Activated CD4-positive, alpha-beta T cell treated with anti-CD3 and anti-CD28 coated beads for 24 hours (primary cell): ENCODE data around the gene PIK3CG.
"Not testable (repeated sequence)": the region's sequence is repeated elsewhere in the genome, so short reads cannot be mapped to it uniquely, and the experiment has no call there.

ENCODE experiments used
- DNase-seq, 2 donors: peaks; one replicate each; pipeline ENCODE4 v3.0.0-alpha.2; 2020; ENCODE audit warnings: low read depth in 2 of 2

PIK3CG gene

DNA sequence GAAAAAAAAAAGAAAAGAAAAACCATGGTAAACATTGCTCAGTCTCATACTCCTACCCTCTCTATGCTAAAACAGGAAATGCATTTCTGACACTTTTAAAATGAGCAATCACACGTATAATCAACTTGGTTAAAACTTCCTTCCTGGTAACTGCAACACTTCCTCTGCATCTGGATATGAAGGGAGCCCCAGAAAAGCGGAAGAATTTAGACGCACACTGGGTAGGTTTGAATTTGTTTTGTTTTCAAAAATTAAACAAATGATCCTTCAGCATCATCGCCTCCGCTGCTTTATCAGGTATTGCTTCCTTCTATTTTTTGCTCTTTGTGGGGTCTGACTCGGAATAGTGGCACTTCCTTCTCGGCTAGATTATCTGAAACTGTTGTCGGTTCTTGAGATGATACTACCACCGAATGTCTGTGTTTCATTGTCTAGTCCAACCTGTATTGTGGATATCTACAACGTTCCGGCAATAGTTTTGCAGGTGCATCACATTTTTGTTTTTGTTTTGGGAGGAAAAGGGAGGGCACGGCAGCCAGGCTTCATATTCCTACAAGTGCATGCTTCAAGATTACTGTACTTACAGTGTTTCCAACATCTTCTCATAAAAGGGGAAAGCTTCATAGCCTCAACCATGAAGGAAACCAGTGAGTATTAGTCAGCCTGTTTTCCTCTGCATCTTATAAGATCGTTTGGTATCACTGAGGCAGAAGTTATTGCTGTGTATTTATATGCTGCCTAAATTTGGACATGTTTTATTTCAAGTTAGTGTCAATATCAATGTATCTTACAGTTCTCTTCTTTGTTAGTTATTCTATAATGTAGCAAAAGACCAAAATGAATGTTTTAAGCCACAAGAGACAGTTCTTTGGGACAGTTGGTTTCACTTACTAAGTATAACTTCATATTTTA, at the start of gene PIK3CG:
PIK3CG (plus strand) TSS at position 153 of the 912 bp plus-strand sequence. CDS start 2,280 bp downstream, outside the sequence.
- DNase-seq: no peak

DNA sequence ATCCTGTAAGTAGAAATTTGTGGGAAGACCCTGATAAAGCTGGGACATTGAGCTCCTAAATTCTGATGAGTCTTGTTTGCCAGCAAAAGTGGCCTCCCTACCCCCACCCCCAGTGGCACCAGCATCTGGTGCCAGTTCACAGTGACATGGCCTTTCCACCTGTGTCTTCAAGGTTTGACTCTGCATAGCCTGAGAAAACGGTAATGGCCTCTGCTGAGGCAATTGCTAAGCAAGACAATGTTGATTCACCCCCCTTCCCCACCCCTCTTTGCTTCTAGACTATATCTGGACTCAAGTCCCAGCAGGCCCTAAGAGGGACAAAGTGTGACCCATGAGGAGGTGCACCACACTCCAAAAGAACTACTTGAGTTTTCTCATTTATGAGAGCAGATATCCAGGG, 48.0 kb upstream of the PIK3CG start:
- no peak for DNase-seq

DNA sequence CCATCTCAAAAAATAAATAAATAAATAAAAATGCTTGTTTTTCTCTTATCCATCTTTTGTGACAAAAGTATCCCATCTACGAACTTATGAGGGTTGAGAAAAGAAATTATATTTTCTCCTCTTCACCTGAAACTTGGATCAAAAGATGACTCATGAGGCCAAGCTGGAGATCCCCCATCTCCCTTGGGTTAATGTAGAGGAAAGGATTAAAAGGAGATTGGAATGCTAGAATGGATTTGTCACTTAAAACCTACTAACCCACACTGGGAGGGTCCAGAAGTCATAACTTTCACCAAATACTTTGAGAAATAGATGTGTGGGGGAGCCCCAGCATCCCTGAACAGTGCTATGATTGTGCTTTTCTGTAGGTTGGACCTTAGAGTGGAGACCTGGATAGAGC, 46.3 kb upstream of the PIK3CG start:
- no peak for DNase-seq

DNA sequence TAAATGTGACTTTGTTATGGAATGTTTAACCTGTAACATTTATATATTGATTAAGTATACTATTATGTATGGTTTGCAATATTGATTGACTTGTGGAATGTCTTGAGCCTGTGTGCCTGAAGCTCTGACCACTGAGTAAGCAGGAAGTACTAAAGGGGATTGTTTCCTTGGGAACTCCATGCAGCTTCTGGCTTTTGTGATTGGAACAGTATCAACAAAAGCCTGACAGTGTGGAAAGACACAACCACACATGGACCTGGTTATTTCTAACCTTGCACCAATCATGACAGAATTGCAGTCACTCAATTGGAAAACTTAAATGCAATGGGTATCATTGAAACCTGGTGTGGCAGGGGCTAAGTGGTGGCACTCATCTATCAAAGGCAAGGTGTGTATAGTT, 45.5 kb upstream of the PIK3CG start:
- DNase-seq: no peak

DNA sequence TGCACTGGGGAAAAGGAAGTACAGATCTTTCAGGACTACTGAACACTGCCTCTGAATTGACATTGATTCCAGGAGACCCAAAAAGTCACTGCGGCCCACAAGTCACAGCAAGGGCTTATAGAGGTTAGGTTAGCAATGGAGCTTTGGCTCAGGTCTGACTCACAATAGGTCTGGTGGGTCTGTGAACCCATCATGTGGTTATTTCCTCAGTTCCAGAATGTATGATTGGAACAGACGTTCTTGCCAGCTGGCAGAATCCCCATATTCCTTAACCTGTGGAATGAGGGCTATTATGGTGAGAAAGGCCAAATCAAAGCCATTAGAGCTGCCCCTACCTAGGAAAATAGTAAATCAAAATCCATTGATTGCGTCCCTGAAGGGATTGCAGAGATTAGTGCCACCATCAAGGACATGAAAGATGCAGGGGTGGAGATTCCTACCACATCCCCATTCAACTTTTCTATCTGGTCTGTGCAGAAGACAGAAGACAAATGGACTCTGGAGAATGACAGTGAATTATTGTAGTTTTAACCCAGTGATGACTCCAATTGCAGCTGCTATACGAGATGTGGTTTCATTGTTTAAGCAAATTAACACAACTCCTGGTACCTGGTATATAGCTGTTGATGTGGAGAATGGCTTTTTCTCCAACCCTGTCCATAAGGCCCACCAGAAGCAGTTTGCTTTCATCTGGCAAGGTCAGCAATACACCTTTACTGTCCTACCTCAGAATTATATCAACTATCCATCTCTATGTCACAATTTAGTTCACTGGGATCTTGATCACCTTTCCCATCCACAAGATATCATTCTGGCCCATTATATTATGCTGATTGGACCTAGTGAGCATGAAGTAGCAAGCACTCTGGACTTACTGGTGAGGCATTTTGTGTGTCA, 44.5 kb upstream of the PIK3CG start:
- DNase-seq: no peak

DNA sequence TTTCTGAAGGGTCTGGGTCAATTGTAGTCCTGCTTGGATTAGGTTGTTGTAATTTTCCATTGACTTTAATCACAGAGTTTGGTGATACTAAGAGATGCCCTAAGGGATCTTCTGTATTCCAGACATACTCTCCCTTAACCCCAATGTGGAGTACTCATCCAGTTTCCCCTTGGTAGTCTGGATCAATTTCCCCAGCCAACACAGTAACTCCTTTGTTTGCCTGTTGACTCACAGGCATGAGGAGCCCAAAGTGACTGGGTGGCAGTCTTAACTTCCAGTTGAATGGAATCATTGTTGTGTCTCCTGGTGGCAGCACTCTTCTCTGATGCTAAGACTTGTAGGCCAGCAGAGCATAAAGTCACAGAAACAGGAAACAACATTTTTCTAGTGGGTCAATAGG, 41.5 kb upstream of the PIK3CG start:
- no peak for DNase-seq

DNA sequence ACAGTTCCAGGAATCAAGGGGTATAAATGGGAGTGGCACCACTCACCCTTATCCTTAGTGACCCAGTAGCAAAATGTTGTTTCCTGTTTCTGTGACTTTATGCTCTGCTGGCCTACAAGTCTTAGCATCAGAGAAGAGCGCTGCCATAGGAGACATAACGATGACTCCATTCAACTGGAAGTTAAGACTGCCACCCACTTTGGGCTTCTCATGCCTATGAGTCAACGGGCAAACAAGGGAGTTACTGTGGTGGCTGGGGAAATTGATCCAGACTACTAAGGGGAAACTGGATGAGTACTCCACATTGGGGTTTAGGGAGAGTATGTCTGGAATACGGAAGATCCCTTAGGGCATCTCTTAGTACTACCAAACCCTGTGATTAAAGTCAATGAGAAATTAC, 40.6 kb upstream of the PIK3CG start:
- DNase-seq: no peak

DNA sequence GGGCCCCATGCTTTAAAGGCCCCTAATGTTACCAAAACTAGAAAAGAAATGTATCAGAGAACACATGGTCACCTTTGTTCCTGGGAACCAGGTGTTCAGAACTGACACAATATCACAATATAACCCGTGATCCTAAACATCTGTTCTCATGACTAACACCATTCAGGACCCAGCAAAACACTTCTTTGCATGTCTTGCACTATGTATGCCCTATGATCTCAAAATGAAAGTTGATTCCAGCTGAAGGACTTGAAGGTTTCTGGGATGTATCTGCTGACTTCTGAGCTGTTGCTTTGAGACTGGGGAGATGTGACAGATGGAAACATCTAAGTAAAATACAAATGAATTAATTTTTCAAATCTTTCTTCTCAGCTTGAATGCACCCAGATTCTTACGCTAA, 37.5 kb upstream of the PIK3CG start:
- DNase-seq: no peak

DNA sequence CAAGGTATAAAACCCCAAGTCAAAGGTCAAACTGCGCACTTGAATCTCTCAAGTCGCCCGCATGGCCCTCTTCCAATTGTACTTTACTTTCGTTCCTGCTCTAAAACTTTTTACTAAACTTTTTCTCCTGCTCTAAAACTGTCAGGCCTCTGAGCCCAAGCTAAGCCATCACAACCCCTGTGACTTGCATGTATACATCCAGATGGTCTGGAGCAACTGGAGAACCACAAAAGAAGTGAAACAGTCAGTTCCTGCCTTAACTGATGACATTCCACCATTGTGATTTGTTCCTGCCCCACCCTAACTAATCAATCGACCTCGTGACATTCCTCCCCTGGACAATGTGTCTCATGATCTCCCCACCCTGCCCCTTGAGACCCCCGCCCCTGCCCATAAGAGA, 35.6 kb upstream of the PIK3CG start:
- no peak for DNase-seq

DNA sequence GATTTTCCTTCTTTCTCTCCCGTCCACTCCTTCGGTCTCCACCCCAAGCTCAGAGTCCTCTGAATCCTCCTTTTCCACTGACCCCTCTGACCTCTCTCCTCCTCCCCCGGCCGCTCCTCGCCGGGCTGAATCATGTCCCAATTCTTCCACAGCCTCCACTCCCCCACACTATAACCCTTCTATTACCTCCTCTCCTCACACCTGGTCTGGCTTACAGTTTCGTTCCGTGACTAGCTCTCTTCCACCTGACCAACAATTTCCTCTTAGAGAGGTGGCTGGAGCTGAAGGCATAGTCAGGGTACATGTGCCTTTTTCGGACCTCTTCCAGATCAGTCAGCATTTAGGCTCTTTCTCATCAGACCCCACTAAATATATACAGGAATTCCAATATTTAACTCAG, 34.2 kb upstream of the PIK3CG start:
- DNase-seq: not testable (repeated sequence)

DNA sequence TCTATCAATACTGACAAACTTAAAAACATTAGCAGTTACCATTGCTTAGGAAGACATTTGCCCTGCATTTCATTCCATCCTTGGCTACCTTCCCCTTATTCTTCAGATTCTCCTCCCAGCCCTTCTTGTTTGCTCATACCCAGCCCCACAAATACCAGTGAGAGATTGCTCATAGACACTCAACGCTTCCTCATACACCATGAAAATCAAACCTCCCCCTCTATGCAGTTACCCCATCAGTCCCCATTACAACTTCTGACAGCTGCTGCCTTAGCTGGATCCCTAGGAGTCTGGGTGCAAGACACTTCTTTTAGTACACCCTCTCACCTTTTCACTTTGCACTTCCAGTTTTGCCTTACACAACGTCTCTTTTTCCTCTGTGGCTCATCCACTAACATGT, 28.3 kb upstream of the PIK3CG start:
- DNase-seq: no peak

DNA sequence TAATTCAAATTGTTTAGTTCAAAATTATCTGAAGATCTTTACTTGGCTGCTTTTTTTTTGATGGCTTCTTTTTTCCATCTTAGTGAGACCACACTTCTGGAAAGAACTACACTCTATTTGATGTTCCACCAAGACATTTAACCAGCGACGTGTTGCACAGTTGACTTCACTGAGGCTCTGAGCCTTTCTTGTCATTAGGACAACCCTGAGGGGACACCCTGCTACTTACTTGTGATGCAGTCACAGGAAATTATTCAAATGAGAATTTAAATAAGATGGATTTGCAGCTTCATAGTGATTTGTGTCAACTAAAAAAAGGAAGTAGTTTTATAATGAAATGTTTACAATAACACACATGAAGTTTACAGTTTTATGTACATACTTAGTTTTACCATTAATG, 25.6 kb upstream of the PIK3CG start:
- no peak for DNase-seq

DNA sequence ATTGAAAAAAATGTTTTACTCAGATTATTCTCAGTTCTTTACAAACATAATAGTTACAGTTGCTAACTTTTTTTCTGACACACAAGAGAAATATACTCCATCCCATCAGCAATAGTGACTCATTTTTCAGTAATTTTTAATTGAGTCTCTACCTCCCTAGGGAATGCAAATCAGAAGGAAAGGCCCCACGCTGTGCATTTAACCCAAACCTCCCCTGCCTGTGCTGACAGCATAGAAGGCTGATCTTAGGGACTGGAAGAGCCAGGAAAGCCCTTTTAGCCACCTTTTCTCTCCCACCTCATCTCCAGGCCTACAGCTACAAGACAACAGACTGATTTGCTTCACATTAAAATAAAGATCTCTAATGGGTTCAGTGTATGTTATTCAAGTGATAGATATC, 24.7 kb upstream of the PIK3CG start:
- no peak for DNase-seq

DNA sequence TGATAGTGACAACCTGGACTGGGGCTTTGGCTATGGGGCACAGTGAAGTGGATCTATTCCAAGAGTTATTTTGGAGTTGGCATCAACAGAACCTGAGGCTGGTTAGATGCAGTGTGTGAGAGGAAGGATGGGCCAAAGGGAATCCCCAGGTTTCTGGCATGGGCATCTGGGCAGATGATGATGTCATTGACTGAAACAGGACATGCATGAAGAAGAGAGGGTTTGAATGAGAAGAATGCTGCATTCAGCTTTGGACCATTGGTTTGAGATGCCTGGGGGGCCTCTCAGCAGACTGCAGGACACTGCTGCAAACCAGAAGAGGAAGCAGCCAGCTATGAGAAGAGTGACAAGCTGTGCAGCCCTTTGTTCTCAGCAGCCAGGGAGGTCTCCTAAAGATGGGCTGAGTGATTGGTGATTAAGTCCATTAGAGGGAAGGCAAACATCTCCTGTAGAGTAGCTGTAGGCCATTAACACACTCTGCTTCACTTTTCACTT, 23.1 kb upstream of the PIK3CG start:
- DNase-seq: no peak

DNA sequence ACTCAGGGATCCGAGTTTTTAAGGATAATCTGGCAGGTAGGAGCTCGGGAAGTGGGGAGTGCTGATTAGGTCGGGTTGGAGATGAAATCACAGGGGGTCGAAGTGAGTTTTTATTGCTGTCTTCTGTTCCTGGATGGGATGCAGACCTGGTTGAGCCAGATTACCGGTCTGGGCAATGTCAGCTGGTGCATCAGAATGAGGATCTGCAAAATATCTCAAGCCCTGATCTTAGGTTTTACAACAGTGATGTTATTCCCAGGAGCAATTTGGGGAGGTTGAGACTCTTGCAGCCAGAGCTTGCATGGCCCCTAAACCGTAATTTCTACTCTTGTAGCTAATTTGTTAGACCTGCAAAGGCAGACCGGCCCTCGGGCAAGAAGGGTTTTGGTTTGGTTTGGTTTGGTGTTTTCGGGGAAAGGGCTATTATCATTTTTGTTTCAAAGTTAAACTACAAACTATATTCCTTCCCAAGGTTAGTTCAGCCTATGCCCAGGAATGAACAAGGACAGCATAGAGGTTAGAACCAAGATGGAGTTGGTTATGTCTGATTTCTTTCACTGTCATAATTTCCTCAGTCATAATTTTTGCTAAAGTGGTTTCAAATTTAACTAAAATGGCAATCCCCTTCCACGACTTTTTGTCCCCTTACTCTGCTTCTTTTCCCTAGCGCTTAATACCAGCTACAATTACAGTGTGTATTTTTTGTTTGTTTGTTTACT, 20.6 kb upstream of the PIK3CG start:
- DNase-seq: no peak

DNA sequence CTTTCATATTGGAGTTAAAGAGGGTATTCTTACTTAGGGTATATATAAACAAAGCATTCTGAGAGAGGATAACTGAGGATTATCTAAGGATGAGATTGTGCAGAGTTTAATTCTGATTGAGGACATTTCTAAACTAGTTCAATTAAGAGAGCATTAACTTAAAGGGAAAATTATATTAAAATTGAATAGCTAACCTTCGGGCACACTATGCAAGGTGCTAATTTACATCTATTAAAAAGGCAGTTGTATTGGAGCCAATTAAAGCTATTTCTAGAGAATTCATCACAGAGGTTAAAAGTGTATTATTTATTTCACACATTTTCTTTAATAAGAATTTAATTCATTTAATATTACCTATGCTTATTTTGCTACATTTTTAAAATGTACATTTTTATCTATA, 17.0 kb upstream of the PIK3CG start:
- DNase-seq: no peak

DNA sequence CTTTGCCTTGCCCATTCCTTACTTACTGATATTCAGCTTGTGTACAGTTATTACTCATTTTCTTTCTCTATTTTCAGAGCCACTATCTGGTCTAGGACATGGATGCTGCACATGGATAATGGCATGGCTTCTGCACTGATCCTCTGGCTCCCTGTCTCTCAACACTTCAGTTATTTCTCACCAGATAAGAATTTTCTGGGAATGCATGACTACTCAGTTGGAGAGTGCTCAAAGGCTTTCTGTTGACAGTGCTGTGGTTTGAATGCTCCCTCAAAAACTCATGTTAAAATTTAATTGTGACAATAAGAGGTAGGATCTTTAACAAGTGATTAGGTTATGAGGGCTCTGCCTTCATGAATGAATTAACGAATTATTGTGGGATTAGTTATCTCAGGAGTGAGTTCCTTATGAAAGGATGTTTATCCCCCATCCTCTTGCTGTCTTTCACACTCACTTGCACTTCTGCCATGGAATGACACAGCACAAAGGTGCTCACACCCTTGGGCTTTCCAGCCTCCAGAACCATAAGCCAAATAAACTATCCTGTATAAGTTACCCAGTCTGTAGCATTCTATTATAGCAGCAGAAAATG, 16.1 kb upstream of the PIK3CG start:
- DNase-seq: no peak

DNA sequence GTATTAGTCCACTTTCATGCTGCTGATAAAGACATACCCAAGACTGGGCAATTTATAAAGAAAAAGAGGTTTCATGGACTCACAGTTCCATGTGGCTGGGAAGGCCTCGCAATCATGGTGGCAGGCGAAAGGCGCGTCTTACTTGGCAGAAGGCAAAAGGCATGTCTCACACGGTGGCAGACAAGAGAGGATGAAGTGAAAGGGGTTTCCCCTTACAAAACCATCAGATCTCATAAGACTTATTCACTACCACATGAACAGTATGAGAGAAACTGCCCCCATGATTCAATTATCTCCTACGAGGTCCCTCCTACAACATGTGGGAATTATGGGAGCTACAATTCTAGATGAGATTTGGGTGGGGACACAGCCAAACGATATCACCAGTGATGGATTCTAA, 13.4 kb upstream of the PIK3CG start:
- DNase-seq: not testable (repeated sequence)

DNA sequence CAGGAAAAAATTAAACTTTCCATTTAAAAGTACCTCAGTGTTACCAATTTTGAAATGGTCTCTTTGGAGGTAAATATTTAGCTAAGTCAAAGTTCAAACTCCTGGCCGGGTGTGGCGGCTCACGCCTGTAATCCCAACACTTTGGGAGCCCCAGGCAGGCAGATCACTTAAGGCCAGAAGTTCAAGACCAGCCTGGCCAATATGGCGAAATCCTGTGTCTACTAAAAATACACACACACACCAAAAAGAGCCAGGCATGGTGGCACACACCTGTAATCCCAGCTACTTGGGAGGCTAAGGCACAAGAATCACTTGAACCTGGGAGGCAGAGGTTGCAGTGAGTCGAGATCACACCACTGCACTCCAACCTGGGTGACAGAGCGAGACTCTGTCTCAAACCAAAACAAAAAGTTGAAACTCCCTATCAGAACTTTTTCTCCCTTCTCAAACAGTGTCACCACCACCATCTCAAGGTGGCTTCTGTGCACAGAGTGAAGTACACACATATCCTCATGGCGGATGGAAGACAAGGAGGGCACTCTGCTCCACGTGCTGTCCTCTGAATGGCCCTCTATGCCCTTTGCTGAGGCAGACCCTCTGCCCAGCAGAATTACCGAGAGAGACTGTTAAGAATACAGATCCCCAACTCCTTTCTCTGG, 11.7 kb upstream of the PIK3CG start:
- no peak for DNase-seq

DNA sequence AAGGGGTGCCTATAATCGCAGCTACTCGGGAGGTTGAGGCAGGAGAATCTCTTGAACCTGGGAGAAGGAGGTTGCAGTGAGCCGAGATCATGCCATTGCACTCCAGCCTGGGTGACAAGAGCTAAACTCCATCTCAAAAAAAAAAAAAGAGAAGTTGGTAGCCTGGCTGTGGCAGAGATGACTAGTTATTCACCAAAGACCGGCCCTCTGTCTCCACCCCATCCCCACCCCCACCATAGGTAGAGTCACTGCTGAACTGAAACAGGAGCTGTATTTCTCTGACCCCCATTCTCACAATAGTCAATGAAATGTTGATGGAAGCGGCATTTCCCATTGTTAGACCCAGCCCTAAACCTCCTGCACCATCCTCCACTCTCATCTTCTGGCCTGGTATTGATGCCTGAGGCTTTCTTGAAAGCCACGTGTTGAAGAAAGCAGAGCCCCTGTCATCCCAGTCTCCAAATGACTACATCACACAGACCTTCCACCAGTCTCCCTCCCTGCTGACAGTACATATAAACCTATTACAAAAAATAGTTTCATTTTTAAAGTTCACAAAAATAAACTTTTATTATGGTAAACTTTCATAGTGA, 9.4 kb upstream of the PIK3CG start:
- DNase-seq: no peak
